Tibial nerve (tissue), 4 donors: Measurements from ENCODE around the gene BFSP1. TPM values are rescaled to one million over a fixed set of nuclear protein-coding genes. Genes with fewer than 3 reads are reported as not detected.

ENCODE experiments used
- DNase-seq, 2 donors: peaks; one replicate each; pipeline ENCODE4 v3.0.0-alpha.2; 2019; ENCODE audit warnings: low spot score in 2 of 2
- H3K27ac ChIP-seq, 4 donors: fragments of 200-600 bp; sonication (generic) in 3 of 4; one replicate each; pipeline ENCODE4 v1.5.1; 2017 to 2019; ENCODE audit warnings: mild to moderate bottlenecking in 1 of 4
- H3K27me3 ChIP-seq, 2 donors: fragments of 200-600 bp; sonication (generic) in 1 of 2; one replicate each; pipeline versions ENCODE4 v1.5.1 to v1.6.0; 2017 to 2019
- H3K36me3 ChIP-seq, 3 donors: fragments of 200-600 bp; sonication (generic); one replicate each; pipeline ENCODE4 v1.5.1; 2018 to 2019
- H3K4me1 ChIP-seq, 4 donors: fragments of 200-600 bp; sonication (generic) in 3 of 4; one replicate each; pipeline ENCODE4 v1.5.1; 2017 to 2019
- H3K4me3 ChIP-seq, 4 donors: fragments of 200-600 bp; sonication (generic) in 3 of 4; one replicate each; pipeline ENCODE4 v1.5.1; 2017 to 2019; ENCODE audit warnings: mild to moderate bottlenecking in 1 of 4, moderate library complexity in 1 of 4
- H3K9me3 ChIP-seq, 4 donors: fragments of 200-600 bp; sonication (generic) in 3 of 4; one replicate each; pipeline ENCODE4 v1.5.1; 2017 to 2019
- EP300 ChIP-seq, 2 donors: sonication (generic); formaldehyde crosslinking; IDR thresholded peaks; one replicate each; pipeline ENCODE4 v1.6.1; 2017; ENCODE audit warnings: antibody characterized with exemption in 2 of 2, mild to moderate bottlenecking in 1 of 2
- POLR2A ChIP-seq, 2 donors: fragments of 450-650 bp; IDR thresholded peaks; one replicate each; pipeline ENCODE4 v1.6.1; 2017; ENCODE audit warnings: antibody characterized with exemption in 2 of 2, mild to moderate bottlenecking in 2 of 2, moderate library complexity in 2 of 2
- WGBS, 2 donors: methylation state at CpG; one replicate each; pipeline ENCODE4 v1.1.5; 2018; 5-methylcytosine and 5-hydroxymethylcytosine counted together
- total RNA-seq, 4 donors: library from RNA; depleted of rRNA; stranded (reverse); fragments of >200 nt; gene quantifications; one replicate each; pipeline ENCODE4 v1.1.0, GENCODE V29; 2016
- TF ChIP-seq, protein P1 (sequence below), 5 experiments: fragments of 200-600 bp in 3 of 5; fragments of 450-650 bp in 2 of 5; sonication (generic) in 3 of 5; IDR thresholded peaks; one replicate each; pipeline ENCODE4 v1.5.1; 2016 to 2019; ENCODE audit warnings: antibody characterized with exemption in 5 of 5, mild to moderate bottlenecking in 3 of 5, moderate library complexity in 2 of 5

The BFSP1 gene
- total RNA-seq, 4 donors from 2014 or later: 0.39 to 5.9 (median 0.63) TPM; not detected in 1

DNA sequence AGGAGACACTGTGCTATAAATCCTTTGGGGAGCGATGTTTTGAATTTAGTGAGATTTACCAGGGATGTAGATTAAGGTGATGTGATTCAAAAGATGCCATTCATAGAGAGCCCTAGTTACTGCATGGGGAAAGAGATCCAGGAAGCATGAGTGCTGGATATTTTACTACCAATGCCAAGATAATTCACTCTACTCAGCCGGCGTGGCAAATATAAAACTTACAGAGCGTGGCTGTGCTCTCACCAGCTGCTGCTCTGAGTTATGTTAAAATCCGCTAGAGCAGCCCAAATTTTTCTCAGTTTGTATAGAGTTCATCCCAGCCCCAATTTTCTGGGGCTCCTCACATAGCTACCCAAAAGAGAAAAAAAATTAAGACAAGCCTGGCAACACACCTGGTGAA, 48.6 kb downstream of the BFSP1 start:
- H3K4me1 ChIP-seq: no peaks in the 10 kb centered on the region
- TF ChIP-seq POLR2A (IDR thresholded peaks at IDR 0.05): no peak
- TF ChIP-seq EP300 (IDR thresholded peaks at IDR 0.05): no peak
- TF ChIP-seq, protein P1, sequence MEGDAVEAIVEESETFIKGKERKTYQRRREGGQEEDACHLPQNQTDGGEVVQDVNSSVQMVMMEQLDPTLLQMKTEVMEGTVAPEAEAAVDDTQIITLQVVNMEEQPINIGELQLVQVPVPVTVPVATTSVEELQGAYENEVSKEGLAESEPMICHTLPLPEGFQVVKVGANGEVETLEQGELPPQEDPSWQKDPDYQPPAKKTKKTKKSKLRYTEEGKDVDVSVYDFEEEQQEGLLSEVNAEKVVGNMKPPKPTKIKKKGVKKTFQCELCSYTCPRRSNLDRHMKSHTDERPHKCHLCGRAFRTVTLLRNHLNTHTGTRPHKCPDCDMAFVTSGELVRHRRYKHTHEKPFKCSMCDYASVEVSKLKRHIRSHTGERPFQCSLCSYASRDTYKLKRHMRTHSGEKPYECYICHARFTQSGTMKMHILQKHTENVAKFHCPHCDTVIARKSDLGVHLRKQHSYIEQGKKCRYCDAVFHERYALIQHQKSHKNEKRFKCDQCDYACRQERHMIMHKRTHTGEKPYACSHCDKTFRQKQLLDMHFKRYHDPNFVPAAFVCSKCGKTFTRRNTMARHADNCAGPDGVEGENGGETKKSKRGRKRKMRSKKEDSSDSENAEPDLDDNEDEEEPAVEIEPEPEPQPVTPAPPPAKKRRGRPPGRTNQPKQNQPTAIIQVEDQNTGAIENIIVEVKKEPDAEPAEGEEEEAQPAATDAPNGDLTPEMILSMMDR (IDR thresholded peaks at IDR 0.05): no peak
- no peak for DNase-seq
- H3K9me3 ChIP-seq: no peaks in the 10 kb centered on the region
- no peak overlapping the region for H3K27ac ChIP-seq
- no peak overlapping the region for H3K4me3 ChIP-seq
- H3K36me3 ChIP-seq: no peaks in the 10 kb centered on the region
- 62 to 74% methylated on average over 5 of the region's 5 CpGs for WGBS, 2 donors
- no peaks in the 10 kb centered on the region for H3K27me3 ChIP-seq

DNA sequence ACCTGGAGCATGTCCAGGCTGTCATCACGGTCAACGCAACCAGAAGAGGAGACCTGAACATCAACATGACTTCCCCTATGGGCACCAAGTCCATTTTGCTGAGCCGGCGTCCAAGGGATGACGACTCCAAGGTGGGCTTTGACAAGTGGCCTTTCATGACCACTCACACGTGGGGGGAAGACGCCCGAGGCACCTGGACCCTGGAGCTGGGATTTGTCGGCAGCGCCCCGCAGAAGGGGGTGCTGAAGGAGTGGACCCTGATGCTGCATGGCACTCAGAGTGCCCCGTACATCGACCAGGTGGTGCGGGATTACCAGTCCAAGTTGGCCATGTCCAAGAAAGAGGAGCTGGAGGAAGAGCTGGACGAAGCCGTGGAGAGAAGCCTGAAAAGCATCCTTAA, 49.5 kb downstream of the BFSP1 start:
- DNase-seq: no peak
- no peaks in the 10 kb centered on the region for H3K27me3 ChIP-seq
- TF ChIP-seq POLR2A (IDR thresholded peaks at IDR 0.05): no peak
- TF ChIP-seq, protein P1 (IDR thresholded peaks at IDR 0.05): no peak
- H3K27ac ChIP-seq: no peak overlapping the region
- H3K9me3 ChIP-seq: no peaks in the 10 kb centered on the region
- H3K36me3 ChIP-seq: no peaks in the 10 kb centered on the region
- WGBS, 2 donors: 94 to 95% methylated on average over 11 to 16 of the region's 16 CpGs
- H3K4me3 ChIP-seq: no peak overlapping the region
- no peaks in the 10 kb centered on the region for H3K4me1 ChIP-seq

DNA sequence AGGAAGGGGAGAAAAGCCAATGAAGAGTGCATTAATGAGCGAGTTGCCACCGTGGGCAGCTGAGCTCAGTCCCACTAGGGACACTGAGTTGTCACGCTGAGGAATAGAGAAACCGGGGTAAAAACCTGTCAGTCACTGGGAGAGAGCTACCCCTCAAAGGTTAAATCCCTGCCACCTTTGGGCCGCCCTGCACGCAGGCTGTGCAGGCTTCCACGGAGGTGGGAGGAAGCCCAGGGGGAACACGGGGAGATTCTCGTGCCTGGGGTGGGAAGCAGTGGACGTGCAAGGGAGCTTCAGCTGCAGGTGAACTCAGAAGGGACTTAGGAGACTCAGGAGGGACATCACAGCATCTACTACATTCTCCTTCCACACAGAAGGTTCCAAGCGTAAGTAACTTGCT, 50.5 kb downstream of the BFSP1 start:
- DNase-seq: no peak
- no peak overlapping the region for H3K27ac ChIP-seq
- 85 to 88% methylated on average over 11 of the region's 11 CpGs for WGBS, 2 donors
- H3K36me3 ChIP-seq: no peaks in the 10 kb centered on the region
- TF ChIP-seq, protein P1 (IDR thresholded peaks at IDR 0.05): no peak
- TF ChIP-seq POLR2A (IDR thresholded peaks at IDR 0.05) (no peak), EP300 (IDR thresholded peaks at IDR 0.05) (no peak)
- H3K27me3 ChIP-seq: no peaks in the 10 kb centered on the region
- H3K9me3 ChIP-seq: no peaks in the 10 kb centered on the region
- no peaks in the 10 kb centered on the region for H3K4me1 ChIP-seq
- no peak overlapping the region for H3K4me3 ChIP-seq

DNA sequence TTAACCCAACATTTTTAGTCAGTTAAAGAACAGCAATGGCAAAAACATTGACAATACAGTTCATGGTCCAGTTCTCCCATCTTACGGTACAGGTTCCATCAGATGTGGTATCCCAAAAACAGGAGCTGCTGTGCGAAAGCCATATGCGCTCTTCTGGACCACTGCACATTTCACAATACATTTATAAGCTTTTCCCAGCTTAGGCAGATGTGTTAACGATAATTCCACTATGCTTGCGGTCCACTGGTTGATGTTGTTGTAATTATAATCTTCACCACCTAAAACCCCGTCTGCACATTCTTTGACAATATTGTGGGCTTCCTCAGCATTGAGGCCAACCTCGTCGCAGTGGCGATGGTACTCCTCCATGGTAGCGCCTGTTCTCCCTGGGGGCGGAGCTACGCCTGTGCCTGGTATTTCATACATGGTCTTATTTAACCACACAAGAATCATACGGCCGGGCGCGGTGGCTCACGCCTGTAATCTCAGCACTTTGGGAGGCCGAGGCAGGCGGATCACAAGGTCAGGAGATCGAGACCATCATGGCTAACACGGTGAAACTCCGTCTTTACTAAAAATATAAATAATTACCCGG, 52.0 kb downstream of the BFSP1 start:
- TF ChIP-seq POLR2A (IDR thresholded peaks at IDR 0.05) (no peak), EP300 (IDR thresholded peaks at IDR 0.05) (no peak)
- TF ChIP-seq, protein P1 (IDR thresholded peaks at IDR 0.05): no peak
- 91 to 96% methylated on average over 23 of the region's 23 CpGs for WGBS, 2 donors
- Histone ChIP-seq H3K27me3 (no peaks in the 10 kb centered on the region), H3K36me3 (no peaks in the 10 kb centered on the region), H3K9me3 (no peaks in the 10 kb centered on the region), H3K4me3 (no peak overlapping the region), H3K27ac (no peak overlapping the region), H3K4me1 (no peaks in the 10 kb centered on the region)
- DNase-seq: no peak

DNA sequence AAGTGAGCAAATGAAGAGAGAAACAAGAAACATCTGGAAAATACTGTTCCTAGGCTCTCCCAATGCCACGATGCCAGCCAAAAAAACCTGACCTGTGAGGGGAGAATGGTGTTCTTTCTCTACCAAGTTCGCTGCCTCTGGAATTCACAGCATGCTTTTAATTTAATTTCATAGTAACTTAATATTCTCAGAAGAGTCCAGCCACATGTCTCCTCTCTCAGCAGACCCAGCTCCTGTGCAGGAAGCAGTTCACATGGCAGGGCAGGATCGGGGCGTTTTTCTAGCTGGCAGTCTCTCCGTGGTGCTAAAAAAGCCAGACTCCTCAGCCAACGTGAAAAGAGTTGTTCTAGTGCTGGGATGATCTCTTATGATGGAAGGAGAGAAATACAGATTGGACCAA, 57.5 kb downstream of the BFSP1 start:
- 55 to 59% methylated on average over 6 of the region's 6 CpGs for WGBS, 2 donors
- no peak for DNase-seq
- TF ChIP-seq EP300 (IDR thresholded peaks at IDR 0.05) (no peak), POLR2A (IDR thresholded peaks at IDR 0.05) (no peak)
- TF ChIP-seq, protein P1 (IDR thresholded peaks at IDR 0.05): no peak

More for the DNA sequence above, 57.5 kb downstream of the BFSP1 start:
- Histone ChIP-seq H3K4me3 (no peak overlapping the region), H3K27ac (no peak overlapping the region), H3K36me3 (no peaks in the 10 kb centered on the region), H3K27me3 (no peaks in the 10 kb centered on the region), H3K9me3 (no peaks in the 10 kb centered on the region), H3K4me1 (no peaks in the 10 kb centered on the region)
